Right hindlimb (tissue), 1 donor: ENCODE results near the gene MVB12B.
"Not testable (repeated sequence)": the region's sequence is repeated elsewhere in the genome, so short reads cannot be mapped to it uniquely, and the experiment has no call there.

Experiments used
- DNase-seq: peaks from one replicate; pipeline ENCODE4 v3.0.0-alpha.2; 2018

The MVB12B gene

GRCh38 chr9:126549246-126550006 lies 222.8 kb downstream of the MVB12B start:
- no peak for DNase-seq

- DNase-seq = no peak
These were observed 224.3 kb downstream of the MVB12B start for GRCh38 chr9:126550891-126551351.

GRCh38 chr9:126551812-126552211 lies 225.2 kb downstream of the MVB12B start:
- DNase-seq = no peak

GRCh38 chr9:126554292-126554691 lies 227.7 kb downstream of the MVB12B start:
- DNase-seq = no peak

- not testable (repeated sequence) for DNase-seq
These were observed 228.8 kb downstream of the MVB12B start for GRCh38 chr9:126555421-126555820.
